ENCODE results near the gene RIMOC1.
"Not testable (repeated sequence)": the region's sequence is repeated elsewhere in the genome, so short reads cannot be mapped to it uniquely, and the experiment has no call there.

- TF ChIP-seq CTCF, POLR2AphosphoS5 (IDR thresholded peaks at IDR 0.05): not testable (repeated sequence)
These were observed 41.3 kb downstream of the RIMOC1 start for GRCh38 chr5:41945332-41945955.

Data from sigmoid colon (tissue), 4 donors.